Measurements from ENCODE around the gene TANK.

The TANK gene

DNA sequence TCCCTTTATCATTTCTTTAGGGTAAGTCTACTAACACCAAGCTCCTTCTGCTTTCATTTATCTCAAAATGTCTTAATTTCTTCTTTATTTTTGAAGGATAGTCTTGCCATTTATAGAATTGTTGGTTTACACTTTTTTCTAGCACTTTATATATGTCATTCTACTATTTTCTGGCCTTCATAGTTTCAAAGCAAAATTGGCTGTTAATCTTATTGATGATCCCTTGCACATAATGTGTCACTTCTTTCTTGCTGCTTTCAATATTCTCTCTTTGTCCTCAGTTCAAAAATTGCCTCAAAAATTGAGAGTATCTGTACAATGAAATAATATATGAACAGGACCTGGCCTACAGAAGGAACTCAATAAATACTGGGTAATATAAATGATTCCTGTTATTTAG, 7.9 kb upstream of the TANK start:
- H2AFZ ChIP-seq (ENCODE audit: low read depth, low read length, severe bottlenecking) = no peak overlapping the region
- TF ChIP-seq EZH2phosphoT487 (conservative IDR thresholded peaks at IDR 0.05; ENCODE audit: low read length) = no peak
- TF ChIP-seq, protein P1, sequence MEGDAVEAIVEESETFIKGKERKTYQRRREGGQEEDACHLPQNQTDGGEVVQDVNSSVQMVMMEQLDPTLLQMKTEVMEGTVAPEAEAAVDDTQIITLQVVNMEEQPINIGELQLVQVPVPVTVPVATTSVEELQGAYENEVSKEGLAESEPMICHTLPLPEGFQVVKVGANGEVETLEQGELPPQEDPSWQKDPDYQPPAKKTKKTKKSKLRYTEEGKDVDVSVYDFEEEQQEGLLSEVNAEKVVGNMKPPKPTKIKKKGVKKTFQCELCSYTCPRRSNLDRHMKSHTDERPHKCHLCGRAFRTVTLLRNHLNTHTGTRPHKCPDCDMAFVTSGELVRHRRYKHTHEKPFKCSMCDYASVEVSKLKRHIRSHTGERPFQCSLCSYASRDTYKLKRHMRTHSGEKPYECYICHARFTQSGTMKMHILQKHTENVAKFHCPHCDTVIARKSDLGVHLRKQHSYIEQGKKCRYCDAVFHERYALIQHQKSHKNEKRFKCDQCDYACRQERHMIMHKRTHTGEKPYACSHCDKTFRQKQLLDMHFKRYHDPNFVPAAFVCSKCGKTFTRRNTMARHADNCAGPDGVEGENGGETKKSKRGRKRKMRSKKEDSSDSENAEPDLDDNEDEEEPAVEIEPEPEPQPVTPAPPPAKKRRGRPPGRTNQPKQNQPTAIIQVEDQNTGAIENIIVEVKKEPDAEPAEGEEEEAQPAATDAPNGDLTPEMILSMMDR (IDR thresholded peaks at IDR 0.05; ENCODE audit: insufficient read depth, low read length, poor library complexity, severe bottlenecking) = no peak
- H3F3A ChIP-seq (ENCODE audit: insufficient read depth) = no peaks in the 10 kb centered on the region
- H3K27ac ChIP-seq (ENCODE audit: low read depth, low read length) = no peak overlapping the region
- H3K9ac ChIP-seq (ENCODE audit: low read length) = no peak overlapping the region
- H4K20me1 ChIP-seq (ENCODE audit: low read depth, low read length) = no peaks in the 10 kb centered on the region
- no peaks in the 10 kb centered on the region for H3K27me3 ChIP-seq (ENCODE audit: low read length)
- H3K9me2 ChIP-seq (replicated peaks; ENCODE audit: insufficient read depth, low read length) = no peaks in the 10 kb centered on the region
- H3K79me2 ChIP-seq (ENCODE audit: insufficient read depth, low read length) = no peaks in the 10 kb centered on the region
- H3K36me3 ChIP-seq (ENCODE audit: low read length) = peaks cover 3% of the 10 kb centered on the region; the same call in 1 of the 2 replicates
- H3K4me3 ChIP-seq (ENCODE audit: insufficient read depth, low read length, poor library complexity, severe bottlenecking) = no peak overlapping the region
- H3K9me3 ChIP-seq (ENCODE audit: insufficient read depth, low read length) = peaks cover 4% of the 10 kb centered on the region; the same call in 1 of the 2 replicates
- H3K4me2 ChIP-seq (ENCODE audit: low read depth, low read length, poor library complexity, severe bottlenecking) = no peak overlapping the region

DNA sequence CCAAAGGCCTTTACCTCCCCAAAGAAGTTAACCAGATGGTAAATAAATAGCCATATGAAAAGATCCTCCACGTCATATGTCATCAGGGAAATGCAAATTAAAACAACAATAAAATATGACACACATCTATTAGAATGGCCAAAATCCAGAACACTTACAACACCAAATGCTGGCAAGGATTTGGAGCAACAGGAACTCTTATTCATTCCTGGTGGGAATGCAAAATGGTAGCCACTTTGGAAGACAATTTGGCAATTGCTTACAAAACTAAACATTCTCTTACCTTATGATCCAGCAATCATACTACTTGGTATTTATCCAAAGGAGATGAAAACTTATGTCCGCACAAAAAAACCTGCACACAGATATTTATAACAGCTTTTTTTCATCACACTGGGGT, 1.3 kb upstream of the TANK start:
- Histone ChIP-seq H4K20me1 (ENCODE audit: low read depth, low read length) (no peaks in the 10 kb centered on the region), H3K36me3 (ENCODE audit: low read length) (peaks cover 20% of the 10 kb centered on the region), H3K4me2 (ENCODE audit: low read depth, low read length, poor library complexity, severe bottlenecking) (no peak overlapping the region), H3F3A (ENCODE audit: insufficient read depth) (no peaks in the 10 kb centered on the region), H3K4me3 (ENCODE audit: insufficient read depth, low read length, poor library complexity, severe bottlenecking) (no peak overlapping the region), H2AFZ (ENCODE audit: low read depth, low read length, severe bottlenecking) (peak overlapping the region; percentile 79), H3K9me2 (replicated peaks; ENCODE audit: insufficient read depth, low read length) (no peaks in the 10 kb centered on the region), H3K27ac (ENCODE audit: low read depth, low read length) (no peak overlapping the region), H3K27me3 (ENCODE audit: low read length) (no peaks in the 10 kb centered on the region), H3K9ac (ENCODE audit: low read length) (no peak overlapping the region), H3K9me3 (ENCODE audit: insufficient read depth, low read length) (no peaks in the 10 kb centered on the region), H3K79me2 (ENCODE audit: insufficient read depth, low read length) (peaks cover 23% of the 10 kb centered on the region)
- TF ChIP-seq EZH2phosphoT487 (conservative IDR thresholded peaks at IDR 0.05; ENCODE audit: low read length) = no peak
- TF ChIP-seq, protein P1 (IDR thresholded peaks at IDR 0.05; ENCODE audit: insufficient read depth, low read length, poor library complexity, severe bottlenecking) = no peak

DNA sequence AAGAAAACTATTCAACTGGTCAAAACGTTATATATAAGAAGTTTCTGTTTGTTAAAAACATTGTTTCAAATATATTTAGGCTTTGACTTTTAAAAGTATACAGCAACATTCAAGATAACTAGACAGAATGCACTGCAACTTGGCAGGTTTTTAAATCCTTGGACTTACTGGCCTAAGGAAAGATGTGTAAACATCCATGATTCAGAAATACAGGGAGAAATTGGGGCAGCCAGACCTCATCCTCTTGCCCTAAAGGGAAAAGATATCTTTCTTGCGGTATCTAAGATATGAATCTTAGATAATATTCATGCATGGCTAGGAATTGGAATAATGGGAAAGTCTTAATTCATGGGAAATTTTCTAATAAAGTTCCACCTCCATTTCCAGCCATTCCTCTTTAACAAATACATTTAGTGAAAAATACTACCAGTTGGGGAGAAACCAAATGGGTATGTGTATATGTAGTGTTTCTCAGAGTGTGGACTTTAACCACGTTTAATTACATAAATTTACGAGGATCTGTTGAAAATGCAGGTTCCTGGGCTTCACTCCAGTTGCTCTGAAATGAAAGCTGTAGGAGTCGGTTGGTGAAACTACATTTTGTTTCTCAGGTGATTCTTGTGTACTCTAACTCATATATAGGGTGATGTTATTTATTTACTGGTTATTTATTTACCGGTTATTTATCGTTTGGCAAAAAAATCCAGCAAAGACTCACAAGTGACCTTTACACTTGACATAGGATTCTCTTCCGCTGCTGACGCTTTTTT, 587 bp upstream of the TANK start:
- Histone ChIP-seq H4K20me1 (ENCODE audit: low read depth, low read length) (no peaks in the 10 kb centered on the region), H2AFZ (ENCODE audit: low read depth, low read length, severe bottlenecking) (peak overlapping the region; percentile 79), H3K27me3 (ENCODE audit: low read length) (no peaks in the 10 kb centered on the region), H3K9ac (ENCODE audit: low read length) (peak overlapping the region; percentile 35), H3K9me2 (replicated peaks; ENCODE audit: insufficient read depth, low read length) (no peaks in the 10 kb centered on the region), H3K79me2 (ENCODE audit: insufficient read depth, low read length) (peaks cover 23% of the 10 kb centered on the region), H3K9me3 (ENCODE audit: insufficient read depth, low read length) (no peaks in the 10 kb centered on the region), H3F3A (ENCODE audit: insufficient read depth) (no peaks in the 10 kb centered on the region), H3K4me2 (ENCODE audit: low read depth, low read length, poor library complexity, severe bottlenecking) (peak overlapping the region; percentile 68), H3K36me3 (ENCODE audit: low read length) (peaks cover 27% of the 10 kb centered on the region), H3K27ac (ENCODE audit: low read depth, low read length) (peak overlapping the region; percentile 25; the same call in 1 of the 2 replicates), H3K4me3 (ENCODE audit: insufficient read depth, low read length, poor library complexity, severe bottlenecking) (peak overlapping the region; percentile 44)
- TF ChIP-seq, protein P1 (IDR thresholded peaks at IDR 0.05; ENCODE audit: insufficient read depth, low read length, poor library complexity, severe bottlenecking) = no peak

Measured in SU-DHL-6 (cell line).